ENCODE measurements around the gene APBB1IP. TPM values are rescaled to one million over a fixed set of nuclear protein-coding genes. Genes with fewer than 3 reads are reported as not detected.

Gene APBB1IP
- total RNA-seq, 4 donors from 2014 or later, result 3.3 to 32.2 (median 4.9) TPM

DNA sequence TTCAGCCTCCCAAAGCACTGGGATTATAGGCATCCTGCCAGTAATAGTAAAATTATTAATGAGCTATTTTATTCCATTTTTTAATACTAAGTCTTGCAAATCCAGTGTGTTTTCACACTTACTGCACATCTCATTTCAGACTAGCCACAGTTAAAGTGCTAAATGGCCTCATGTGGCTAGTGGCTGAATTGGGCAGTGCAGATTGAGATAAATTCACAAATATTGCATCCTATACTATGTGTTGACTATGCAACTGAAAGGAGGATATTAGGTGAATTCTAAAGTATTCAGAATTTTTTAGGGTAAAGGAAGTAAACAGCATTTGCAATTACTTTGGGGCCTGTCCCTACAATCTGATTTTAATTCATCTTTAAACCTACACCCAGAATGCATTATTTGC is 10.2 kb downstream of the APBB1IP start:
- TF ChIP-seq CTCF (IDR thresholded peaks at IDR 0.05) (peak in 1 of 6 experiments; percentile 25), POLR2A (IDR thresholded peaks at IDR 0.05) (no peak)
- Histone ChIP-seq H3K4me1 (peaks cover 0 to 13% (median 2%) of the 10 kb centered on the region in 4 donors), H3K4me3 (no peak overlapping the region), H3K36me3 (no peaks in the 10 kb centered on the region), H3K27me3 (no peaks in the 10 kb centered on the region), H3K9me3 (no peaks in the 10 kb centered on the region), H3K27ac (peak overlapping the region in 3 of 4 donors; percentile 61 to 77 (median 74))
- DNase-seq, result no peak

DNA sequence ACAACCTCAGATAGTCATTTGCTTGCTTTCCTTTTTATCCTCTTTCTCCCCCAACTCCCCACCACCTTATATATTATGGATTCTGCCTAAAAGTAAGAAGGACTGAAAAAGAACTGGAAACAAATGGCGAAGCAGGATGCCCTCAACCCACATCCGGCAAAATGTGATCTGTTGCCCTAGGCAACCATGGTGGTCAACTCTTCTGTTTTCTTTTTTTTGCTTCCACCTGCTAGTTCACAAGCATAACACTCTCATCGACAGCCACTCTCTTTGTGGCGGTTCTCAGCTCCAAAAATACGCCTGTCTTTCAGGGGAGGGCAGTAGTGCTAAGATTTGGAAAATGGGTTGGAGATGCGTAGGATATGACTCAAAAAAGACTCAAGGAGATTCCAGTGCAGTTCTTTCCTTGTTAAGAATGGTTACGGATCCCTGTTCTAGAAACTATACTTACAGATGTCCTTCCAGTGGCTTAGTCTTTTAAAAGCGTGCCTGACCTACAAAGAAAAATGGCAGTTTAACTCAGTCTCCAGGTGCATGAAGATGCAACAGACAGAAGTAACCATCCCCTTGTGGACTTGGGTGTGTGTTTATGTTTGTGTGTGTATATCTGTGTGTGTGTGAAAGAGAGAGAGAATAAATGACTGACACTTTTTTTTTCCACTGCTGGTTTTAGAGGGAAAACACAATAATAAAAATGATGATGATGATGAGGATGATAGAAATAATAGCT is 10.7 kb downstream of the APBB1IP start:
- H3K9me3 ChIP-seq, result no peaks in the 10 kb centered on the region
- peak in 2 of 3 donors; percentile 78 to 89 for DNase-seq
- H3K27ac ChIP-seq, result peak overlapping the region; percentile 7 to 77 (median 68)
- H3K27me3 ChIP-seq, result no peaks in the 10 kb centered on the region
- H3K4me3 ChIP-seq, result no peak overlapping the region
- H3K4me1 ChIP-seq, result peaks cover 0 to 13% (median 2%) of the 10 kb centered on the region in 4 donors
- TF ChIP-seq CTCF (IDR thresholded peaks at IDR 0.05), result no peak
- TF ChIP-seq POLR2A (IDR thresholded peaks at IDR 0.05), result no peak
- no peaks in the 10 kb centered on the region for H3K36me3 ChIP-seq

DNA sequence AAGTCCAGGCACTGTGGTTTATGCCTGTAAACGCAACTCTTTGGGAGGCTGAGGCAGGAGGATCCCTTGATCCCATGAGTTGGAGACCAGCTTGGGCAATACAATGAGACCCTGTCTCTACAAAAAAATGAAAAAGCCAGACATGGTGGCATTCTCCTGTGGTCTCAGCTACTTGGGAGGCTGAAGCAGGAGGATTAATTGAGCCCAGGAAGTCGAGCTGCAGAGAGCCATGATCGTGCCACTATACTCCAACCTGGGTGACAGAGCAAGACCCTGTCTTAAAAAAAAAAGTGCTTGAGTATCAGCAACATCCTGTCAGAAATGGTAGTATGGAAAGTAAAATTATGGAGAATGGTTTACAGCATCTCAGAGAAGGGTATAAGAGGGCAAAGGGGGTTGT is 11.6 kb downstream of the APBB1IP start:
- Histone ChIP-seq H3K36me3 (no peaks in the 10 kb centered on the region), H3K4me3 (no peak overlapping the region), H3K27me3 (no peaks in the 10 kb centered on the region), H3K9me3 (no peaks in the 10 kb centered on the region), H3K4me1 (peaks cover 0 to 13% (median 2%) of the 10 kb centered on the region in 4 donors), H3K27ac (peak overlapping the region; percentile 7 to 77 (median 68))
- TF ChIP-seq CTCF (IDR thresholded peaks at IDR 0.05) (no peak), POLR2A (IDR thresholded peaks at IDR 0.05) (no peak)
- DNase-seq, result no peak

DNA sequence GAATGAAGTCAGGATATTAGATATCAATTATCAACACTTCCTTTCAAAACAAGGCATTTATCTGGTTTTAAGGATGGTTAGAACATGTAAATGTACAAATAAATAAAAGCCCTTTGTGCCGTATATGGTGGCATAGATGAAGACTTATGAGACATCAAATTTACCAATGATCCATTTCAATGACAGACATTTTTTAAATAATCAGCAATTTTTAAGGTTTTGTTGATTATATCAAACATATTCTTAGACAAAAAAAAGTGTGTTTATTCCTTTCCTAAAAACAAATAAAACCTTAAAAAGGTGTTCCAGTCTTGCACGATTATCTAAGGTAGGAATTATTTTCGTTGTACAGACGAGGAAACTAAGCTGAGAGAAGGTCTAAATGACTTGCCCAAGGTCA is 13.8 kb downstream of the APBB1IP start:
- Histone ChIP-seq H3K27ac (no peak overlapping the region), H3K9me3 (no peaks in the 10 kb centered on the region)
- DNase-seq, result no peak

DNA sequence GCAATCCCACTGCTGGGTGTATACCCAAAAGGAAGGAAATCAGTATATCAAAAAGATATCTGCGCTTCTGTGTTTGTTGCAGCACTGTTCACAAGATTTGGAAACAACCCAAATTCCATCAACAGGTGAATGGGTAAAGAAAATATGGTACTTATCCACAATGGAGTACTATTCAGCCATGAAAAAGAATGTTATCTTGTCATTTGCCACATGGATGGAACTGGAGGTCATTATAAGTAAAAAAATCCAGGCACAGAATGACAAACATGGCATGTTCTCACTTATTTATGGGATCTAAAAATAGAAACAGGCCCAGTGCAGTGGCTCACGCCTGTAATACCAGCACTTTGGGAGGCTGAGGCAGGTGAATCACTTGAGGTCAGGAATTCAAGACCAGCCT is 15.7 kb downstream of the APBB1IP start:
- H3K4me1 ChIP-seq, result peaks cover 0 to 17% (median 2%) of the 10 kb centered on the region in 4 donors
- H3K9me3 ChIP-seq, result no peaks in the 10 kb centered on the region
- H3K4me3 ChIP-seq, result no peak overlapping the region
- H3K36me3 ChIP-seq, result no peaks in the 10 kb centered on the region
- DNase-seq, result no peak
- no peak overlapping the region for H3K27ac ChIP-seq
- TF ChIP-seq CTCF (IDR thresholded peaks at IDR 0.05) (no peak), POLR2A (IDR thresholded peaks at IDR 0.05) (no peak)
- H3K27me3 ChIP-seq, result no peaks in the 10 kb centered on the region

More for the DNA sequence above, 13.8 kb downstream of the APBB1IP start:
- TF ChIP-seq CTCF (IDR thresholded peaks at IDR 0.05) (no peak), POLR2A (IDR thresholded peaks at IDR 0.05) (no peak)
- Histone ChIP-seq H3K4me3 (no peak overlapping the region), H3K36me3 (no peaks in the 10 kb centered on the region), H3K27me3 (no peaks in the 10 kb centered on the region), H3K4me1 (peaks cover 0 to 20% (median 2%) of the 10 kb centered on the region in 4 donors)
